OCI-LY1 (cell line): Measurements from ENCODE around the gene CPVL.

ENCODE experiments used
- H2AFZ ChIP-seq: fragments of 200-600 bp; sonication (generic), shearing (Covaris generic); 2 replicates; pipeline ENCODE4 v1.6.0; 2014; ENCODE audit warnings: antibody characterized with exemption, mild to moderate bottlenecking, low read length
- H3F3A ChIP-seq: fragments of 200-600 bp; sonication (generic), shearing (Covaris generic); 2 replicates; pipeline ENCODE4 v1.6.0; 2014; ENCODE audit warnings: mild to moderate bottlenecking, antibody characterized with exemption, low read length, moderate library complexity; ENCODE audit not compliant: insufficient read depth
- H3K27ac ChIP-seq: fragments of 200-600 bp; sonication (generic); 2 replicates; pipeline ENCODE4 v1.5.1; 2014; ENCODE audit warnings: low read length, mixed run types, mild to moderate bottlenecking, low read depth; ENCODE audit not compliant: poor library complexity, severe bottlenecking
- H3K27me3 ChIP-seq: fragments of 200-600 bp; sonication (generic); 2 replicates; pipeline ENCODE4 v1.6.0; 2014; ENCODE audit warnings: antibody characterized with exemption, mild to moderate bottlenecking, low read length, moderate library complexity; ENCODE audit not compliant: insufficient read depth
- H3K36me3 ChIP-seq: fragments of 200-600 bp; sonication (generic); 2 replicates; pipeline ENCODE4 v1.6.1; 2014; ENCODE audit warnings: mild to moderate bottlenecking, antibody characterized with exemption, low read length, moderate library complexity, mixed read lengths; ENCODE audit not compliant: insufficient read depth
- H3K4me1 ChIP-seq: fragments of 200-600 bp; sonication (generic); 2 replicates; pipeline ENCODE4 v1.5.1; 2014; ENCODE audit warnings: mild to moderate bottlenecking, low read length, moderate library complexity; ENCODE audit not compliant: insufficient read depth, severe bottlenecking
- H3K4me2 ChIP-seq: fragments of 200-600 bp; sonication (generic), shearing (Covaris generic); 2 replicates; pipeline ENCODE4 v1.6.1; 2014; ENCODE audit warnings: low read length
- H3K4me3 ChIP-seq: fragments of 200-600 bp; sonication (generic); 2 replicates; pipeline ENCODE4 v1.5.1; 2014; ENCODE audit warnings: low read length, low read depth, mild to moderate bottlenecking, mixed read lengths; ENCODE audit not compliant: poor library complexity, severe bottlenecking
- H3K79me2 ChIP-seq: fragments of 200-600 bp; shearing (Covaris generic); 2 replicates; pipeline ENCODE4 v1.6.1; 2016; ENCODE audit warnings: mixed run types, low read length, mixed read lengths; ENCODE audit not compliant: insufficient read depth
- H3K9ac ChIP-seq: fragments of 200-600 bp; sonication (generic), shearing (Covaris generic); 2 replicates; pipeline ENCODE4 v1.6.1; 2014; ENCODE audit warnings: mild to moderate bottlenecking, low read length, mixed read lengths
- H3K9me2 ChIP-seq: fragments of 200-600 bp; sonication (generic), shearing (Covaris generic); 2 replicates; pipeline ENCODE4 v1.6.1; 2014; ENCODE audit warnings: low read depth, mild to moderate bottlenecking, low read length, mixed read lengths
- H3K9me3 ChIP-seq: fragments of 200-600 bp; shearing (Covaris generic); 2 replicates; pipeline ENCODE4 v1.6.1; 2014; ENCODE audit warnings: low read length, mixed read lengths
- H4K20me1 ChIP-seq: fragments of 200-600 bp; sonication (generic), shearing (Covaris generic); 2 replicates; pipeline ENCODE4 v1.6.0; 2016; ENCODE audit warnings: mild to moderate bottlenecking, low read length; ENCODE audit not compliant: insufficient read depth
- EZH2 ChIP-seq: fragments of 200-600 bp; sonication (generic), shearing (Covaris generic); IDR thresholded peaks from 2 replicates; pipeline ENCODE4 v1.8.0; 2017; ENCODE audit warnings: borderline replicate concordance, mixed run types, mild to moderate bottlenecking, antibody characterized with exemption, low read length, moderate library complexity, mixed read lengths
- TF ChIP-seq, protein P1 (sequence below): fragments of 200-600 bp; sonication (generic), shearing (Covaris generic); IDR thresholded peaks from 2 replicates; pipeline ENCODE4 v1.5.1; 2017; ENCODE audit warnings: mild to moderate bottlenecking, antibody characterized with exemption, low read length, moderate library complexity, mixed read lengths

Gene CPVL

DNA sequence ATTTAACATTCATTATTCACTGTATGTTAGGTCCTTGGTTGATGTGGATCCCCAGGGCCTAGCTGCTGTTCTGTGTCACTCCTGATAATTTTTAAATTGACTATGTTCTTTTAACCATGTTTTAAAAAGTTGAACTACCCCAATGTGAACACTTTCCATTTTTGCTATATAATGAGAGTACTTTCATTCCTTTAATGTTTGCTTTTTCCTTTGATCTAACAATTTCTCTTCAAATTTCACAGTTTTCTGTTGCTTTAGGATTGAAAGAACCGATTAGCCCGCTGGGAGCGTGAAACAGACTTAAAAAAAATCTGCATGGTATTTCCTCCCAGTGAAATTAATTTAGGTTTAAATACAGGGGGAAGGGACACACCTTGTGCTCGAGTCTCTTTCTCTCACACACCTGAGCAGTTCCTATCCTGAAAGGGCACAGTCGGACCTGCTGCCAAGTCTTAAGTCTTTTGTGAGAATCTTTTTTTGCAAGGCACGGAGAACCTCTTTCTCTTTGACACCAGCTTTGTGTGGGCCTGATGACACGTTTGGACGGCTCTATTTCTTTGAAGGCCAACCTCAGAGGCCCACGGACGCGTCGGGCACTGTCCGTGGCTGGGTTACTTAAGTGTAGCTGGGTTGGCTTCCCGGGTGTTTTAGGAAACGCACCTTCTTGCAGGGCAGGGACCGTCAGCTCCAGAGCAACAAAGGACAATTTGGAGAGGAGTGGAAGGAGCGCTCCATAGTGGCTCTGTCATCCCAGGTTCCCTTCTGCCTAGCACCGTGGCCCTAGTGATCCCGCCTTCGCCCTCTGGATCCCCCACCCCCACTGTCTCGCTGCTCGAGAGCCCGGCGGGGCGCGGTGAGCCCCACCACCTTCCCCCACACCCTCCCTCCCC is 47.2 kb upstream of the CPVL start:
- Histone ChIP-seq H3K27ac (no peak overlapping the region), H3K4me2 (no peak overlapping the region), H3K9ac (no peak overlapping the region), H3K79me2 (no peaks in the 10 kb centered on the region), H4K20me1 (no peaks in the 10 kb centered on the region), H3K9me3 (no peaks in the 10 kb centered on the region), H3K4me1 (no peaks in the 10 kb centered on the region), H3K27me3 (peaks cover 6% of the 10 kb centered on the region; the same call in 1 of the 2 replicates), H2AFZ (no peak overlapping the region), H3K36me3 (no peaks in the 10 kb centered on the region), H3F3A (no peaks in the 10 kb centered on the region), H3K9me2 (no peaks in the 10 kb centered on the region), H3K4me3 (no peak overlapping the region)
- no peak for TF ChIP-seq EZH2
- TF ChIP-seq, protein P1, sequence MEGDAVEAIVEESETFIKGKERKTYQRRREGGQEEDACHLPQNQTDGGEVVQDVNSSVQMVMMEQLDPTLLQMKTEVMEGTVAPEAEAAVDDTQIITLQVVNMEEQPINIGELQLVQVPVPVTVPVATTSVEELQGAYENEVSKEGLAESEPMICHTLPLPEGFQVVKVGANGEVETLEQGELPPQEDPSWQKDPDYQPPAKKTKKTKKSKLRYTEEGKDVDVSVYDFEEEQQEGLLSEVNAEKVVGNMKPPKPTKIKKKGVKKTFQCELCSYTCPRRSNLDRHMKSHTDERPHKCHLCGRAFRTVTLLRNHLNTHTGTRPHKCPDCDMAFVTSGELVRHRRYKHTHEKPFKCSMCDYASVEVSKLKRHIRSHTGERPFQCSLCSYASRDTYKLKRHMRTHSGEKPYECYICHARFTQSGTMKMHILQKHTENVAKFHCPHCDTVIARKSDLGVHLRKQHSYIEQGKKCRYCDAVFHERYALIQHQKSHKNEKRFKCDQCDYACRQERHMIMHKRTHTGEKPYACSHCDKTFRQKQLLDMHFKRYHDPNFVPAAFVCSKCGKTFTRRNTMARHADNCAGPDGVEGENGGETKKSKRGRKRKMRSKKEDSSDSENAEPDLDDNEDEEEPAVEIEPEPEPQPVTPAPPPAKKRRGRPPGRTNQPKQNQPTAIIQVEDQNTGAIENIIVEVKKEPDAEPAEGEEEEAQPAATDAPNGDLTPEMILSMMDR: no peak

DNA sequence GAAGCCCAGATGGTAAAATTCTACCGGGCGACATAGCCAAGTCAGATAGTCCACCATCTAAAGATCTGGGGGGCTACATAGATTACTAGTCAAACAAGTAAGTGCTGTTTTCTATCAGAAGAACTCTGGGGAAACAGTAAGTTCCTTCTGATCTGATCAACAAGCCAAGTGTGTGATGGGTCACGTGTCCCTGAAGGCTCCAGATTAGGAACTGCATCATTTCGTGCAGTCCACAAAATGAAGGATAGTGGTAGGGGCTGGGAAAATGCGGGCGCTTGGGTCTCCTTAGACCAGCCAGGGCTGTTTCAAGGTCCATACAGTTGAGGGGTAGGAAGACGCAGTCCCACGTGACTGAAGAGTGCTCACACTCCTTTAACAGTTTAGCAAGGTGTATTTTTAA is 46.5 kb upstream of the CPVL start:
- H3K36me3 ChIP-seq: no peaks in the 10 kb centered on the region

DNA sequence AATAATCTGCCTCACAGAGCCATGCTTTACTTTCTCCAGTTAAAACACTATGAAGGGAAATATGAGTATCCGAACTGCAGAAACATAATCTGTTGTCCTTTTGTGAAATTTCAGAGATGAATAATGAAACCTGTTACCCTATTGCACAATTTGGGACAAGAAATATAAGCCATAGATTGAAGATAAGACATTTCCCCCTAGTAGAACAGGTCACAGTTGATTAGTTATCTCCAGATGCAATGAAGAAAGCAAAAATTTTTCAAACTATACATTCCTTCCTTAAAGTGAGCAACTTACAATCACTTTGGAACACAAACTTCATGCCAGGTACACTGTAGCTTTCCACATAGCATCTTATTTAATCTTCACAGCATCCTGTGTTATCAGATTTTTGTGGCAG is 46.0 kb upstream of the CPVL start:
- no peaks in the 10 kb centered on the region for H3K9me3 ChIP-seq
- no peaks in the 10 kb centered on the region for H3K4me1 ChIP-seq
- H4K20me1 ChIP-seq: no peaks in the 10 kb centered on the region
- H3F3A ChIP-seq: no peaks in the 10 kb centered on the region
- no peak overlapping the region for H3K4me2 ChIP-seq
- no peak overlapping the region for H3K27ac ChIP-seq
- H3K4me3 ChIP-seq: no peak overlapping the region
- H3K27me3 ChIP-seq: peaks cover 6% of the 10 kb centered on the region; the same call in 1 of the 2 replicates
- H3K36me3 ChIP-seq: no peaks in the 10 kb centered on the region
- H2AFZ ChIP-seq: no peak overlapping the region
- H3K79me2 ChIP-seq: no peaks in the 10 kb centered on the region
- TF ChIP-seq EZH2: no peak
- TF ChIP-seq, protein P1: no peak
- no peaks in the 10 kb centered on the region for H3K9me2 ChIP-seq
- H3K9ac ChIP-seq: no peak overlapping the region

More for the DNA sequence above, 46.5 kb upstream of the CPVL start:
- H3K9me2 ChIP-seq: no peaks in the 10 kb centered on the region
- no peaks in the 10 kb centered on the region for H3K79me2 ChIP-seq
- H2AFZ ChIP-seq: no peak overlapping the region
- no peak overlapping the region for H3K4me2 ChIP-seq
- no peaks in the 10 kb centered on the region for H4K20me1 ChIP-seq
- no peaks in the 10 kb centered on the region for H3F3A ChIP-seq
- TF ChIP-seq EZH2: no peak
- TF ChIP-seq, protein P1: no peak
- no peaks in the 10 kb centered on the region for H3K9me3 ChIP-seq
- H3K27ac ChIP-seq: no peak overlapping the region
- H3K4me3 ChIP-seq: no peak overlapping the region
- no peaks in the 10 kb centered on the region for H3K4me1 ChIP-seq
- no peak overlapping the region for H3K9ac ChIP-seq
- peaks cover 6% of the 10 kb centered on the region; the same call in 1 of the 2 replicates for H3K27me3 ChIP-seq
